OCI-M1 (cell line): Measurements from ENCODE around the gene NEK6.
A peak's percentile ranks its signal among the peaks of the same experiment; 100 is the strongest.

Experiments used
- DNase-seq: peaks from one replicate; lab custom pipeline; 2025; lab: John Stamatoyannopoulos, UW

Gene NEK6

GRCh38 chr9:124261736-124262648 is 4.2 kb downstream of the NEK6 start:
- no peak for DNase-seq

- DNase-seq, result no peak
These were observed 4.9 kb downstream of the NEK6 start for GRCh38 chr9:124262649-124262972.

- DNase-seq, result no peak
These were observed 5.5 kb downstream of the NEK6 start for GRCh38 chr9:124263213-124263612.

GRCh38 chr9:124263800-124264426 is 6.2 kb downstream of the NEK6 start:
- DNase-seq, result no peak

GRCh38 chr9:124264823-124265233 is 7.1 kb downstream of the NEK6 start:
- no peak for DNase-seq

- DNase-seq, result no peak
These were observed 7.8 kb downstream of the NEK6 start for GRCh38 chr9:124265551-124265950.

GRCh38 chr9:124266139-124266825 is 8.5 kb downstream of the NEK6 start:
- no peak for DNase-seq

- no peak for DNase-seq
These were observed 9.1 kb downstream of the NEK6 start for GRCh38 chr9:124266826-124267201.

GRCh38 chr9:124267271-124267807 is 9.6 kb downstream of the NEK6 start:
- DNase-seq, result no peak

GRCh38 chr9:124268248-124268647 is 10.5 kb downstream of the NEK6 start:
- DNase-seq, result no peak

GRCh38 chr9:124268661-124269060 is 10.9 kb downstream of the NEK6 start:
- DNase-seq, result no peak

GRCh38 chr9:124269556-124269955 is 11.8 kb downstream of the NEK6 start:
- DNase-seq, result no peak

GRCh38 chr9:124270504-124271335 is 13.0 kb downstream of the NEK6 start:
- no peak for DNase-seq

- no peak for DNase-seq
These were observed 13.9 kb downstream of the NEK6 start for GRCh38 chr9:124271660-124272059.

- no peak for DNase-seq
These were observed 14.4 kb downstream of the NEK6 start for GRCh38 chr9:124272118-124272517.

GRCh38 chr9:124272979-124273378 is 15.2 kb downstream of the NEK6 start:
- DNase-seq, result no peak

GRCh38 chr9:124273427-124274160 is 15.8 kb downstream of the NEK6 start:
- no peak for DNase-seq

GRCh38 chr9:124274226-124274625 is 16.5 kb downstream of the NEK6 start:
- DNase-seq, result no peak

- DNase-seq, result no peak
These were observed 17.0 kb downstream of the NEK6 start for GRCh38 chr9:124274738-124275137.

GRCh38 chr9:124277420-124277819 is 19.7 kb downstream of the NEK6 start:
- no peak for DNase-seq

- DNase-seq, result peak; percentile 39
These were observed 20.3 kb downstream of the NEK6 start for GRCh38 chr9:124278054-124278540.
